ENCODE data around the gene MAPK9.

DNA sequence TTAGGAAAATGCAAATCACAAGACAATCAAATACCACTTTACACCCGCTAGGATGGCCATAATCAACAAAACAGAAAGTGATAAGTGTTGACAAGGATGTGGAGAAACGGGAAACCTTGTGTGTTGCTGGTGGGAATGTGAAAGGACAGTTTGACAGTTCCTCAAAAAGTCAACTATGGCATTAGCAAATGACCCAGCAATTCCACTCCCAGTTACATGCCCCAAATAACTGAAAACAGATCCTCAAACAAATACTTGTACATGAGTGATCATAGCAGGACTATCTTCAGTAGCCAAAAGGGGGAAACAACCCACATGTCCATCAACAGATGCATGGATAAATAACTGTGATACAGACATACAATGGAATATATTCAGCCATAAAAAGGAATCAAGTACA is 104.1 kb downstream of the MAPK9 start:
- TF ChIP-seq, protein P1, sequence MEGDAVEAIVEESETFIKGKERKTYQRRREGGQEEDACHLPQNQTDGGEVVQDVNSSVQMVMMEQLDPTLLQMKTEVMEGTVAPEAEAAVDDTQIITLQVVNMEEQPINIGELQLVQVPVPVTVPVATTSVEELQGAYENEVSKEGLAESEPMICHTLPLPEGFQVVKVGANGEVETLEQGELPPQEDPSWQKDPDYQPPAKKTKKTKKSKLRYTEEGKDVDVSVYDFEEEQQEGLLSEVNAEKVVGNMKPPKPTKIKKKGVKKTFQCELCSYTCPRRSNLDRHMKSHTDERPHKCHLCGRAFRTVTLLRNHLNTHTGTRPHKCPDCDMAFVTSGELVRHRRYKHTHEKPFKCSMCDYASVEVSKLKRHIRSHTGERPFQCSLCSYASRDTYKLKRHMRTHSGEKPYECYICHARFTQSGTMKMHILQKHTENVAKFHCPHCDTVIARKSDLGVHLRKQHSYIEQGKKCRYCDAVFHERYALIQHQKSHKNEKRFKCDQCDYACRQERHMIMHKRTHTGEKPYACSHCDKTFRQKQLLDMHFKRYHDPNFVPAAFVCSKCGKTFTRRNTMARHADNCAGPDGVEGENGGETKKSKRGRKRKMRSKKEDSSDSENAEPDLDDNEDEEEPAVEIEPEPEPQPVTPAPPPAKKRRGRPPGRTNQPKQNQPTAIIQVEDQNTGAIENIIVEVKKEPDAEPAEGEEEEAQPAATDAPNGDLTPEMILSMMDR (conservative IDR thresholded peaks at IDR 0.05; ENCODE audit: low read length), result no peak
- no peak for TF ChIP-seq EZH2phosphoT487 (IDR thresholded peaks at IDR 0.05; ENCODE audit: borderline replicate concordance, low read depth, low read length)

Data from OCI-LY7 (cell line).